Cardiac muscle cell (in vitro differentiated cells and primary cell): Measurements from ENCODE around the gene SMAD3. TPM values are rescaled to one million over a fixed set of nuclear protein-coding genes. Genes with fewer than 3 reads are reported as not detected.

ENCODE experiments used
- DNase-seq, 2 donors: peaks; one replicate each; pipeline versions ENCODE4 v3.0.0 to v3.0.0-alpha.2; 2010 to 2017; ENCODE audit warnings: low read depth in 1 of 2, low spot score in 1 of 2
- H3K27ac ChIP-seq: fragments of 200-600 bp; sonication (generic); 2 replicates; pipeline ENCODE4 v1.5.1; 2016
- H3K27me3 ChIP-seq: fragments of 200-600 bp; sonication (generic); 2 replicates; pipeline ENCODE4 v1.6.0; 2016; ENCODE audit warnings: control low read depth
- H3K36me3 ChIP-seq: fragments of 200-600 bp; sonication (generic); 2 replicates; pipeline ENCODE4 v1.5.1; 2016; ENCODE audit warnings: control low read depth
- H3K4me1 ChIP-seq: fragments of 200-600 bp; sonication (generic); 2 replicates; pipeline ENCODE4 v1.8.1; 2017; ENCODE audit warnings: low read depth, mild to moderate bottlenecking, mixed run types
- H3K4me3 ChIP-seq: fragments of 200-600 bp; sonication (generic); 2 replicates; pipeline ENCODE4 v1.5.1; 2016; ENCODE audit warnings: mild to moderate bottlenecking
- H3K9me3 ChIP-seq: fragments of 200-600 bp; sonication (generic); 2 replicates; pipeline ENCODE4 v1.5.1; 2017; ENCODE audit warnings: low read depth, mild to moderate bottlenecking, control low read depth
- CTCF ChIP-seq: IDR thresholded peaks from 2 replicates; pipeline ENCODE4 v1.5.1; 2012; ENCODE audit warnings: low read depth, mild to moderate bottlenecking, low read length
- polyA plus RNA-seq: library from polyadenylated mRNA; unstranded; fragments of >200 nt; fragmentation: Nextera tagmentation; extraction: Ambion mirVana; gene quantifications from 2 replicates; pipeline ENCODE4 v1.2.1, GENCODE V29; 2016
- total RNA-seq: library from RNA; depleted of rRNA; stranded (reverse); fragments of >200 nt; gene quantifications from 2 replicates; pipeline ENCODE4 v1.2.3, GENCODE V29; 2016

Gene SMAD3
- total and polyA plus RNA-seq, 2 experiments from 2014 or later: 16.3 to 29.2 TPM

DNA sequence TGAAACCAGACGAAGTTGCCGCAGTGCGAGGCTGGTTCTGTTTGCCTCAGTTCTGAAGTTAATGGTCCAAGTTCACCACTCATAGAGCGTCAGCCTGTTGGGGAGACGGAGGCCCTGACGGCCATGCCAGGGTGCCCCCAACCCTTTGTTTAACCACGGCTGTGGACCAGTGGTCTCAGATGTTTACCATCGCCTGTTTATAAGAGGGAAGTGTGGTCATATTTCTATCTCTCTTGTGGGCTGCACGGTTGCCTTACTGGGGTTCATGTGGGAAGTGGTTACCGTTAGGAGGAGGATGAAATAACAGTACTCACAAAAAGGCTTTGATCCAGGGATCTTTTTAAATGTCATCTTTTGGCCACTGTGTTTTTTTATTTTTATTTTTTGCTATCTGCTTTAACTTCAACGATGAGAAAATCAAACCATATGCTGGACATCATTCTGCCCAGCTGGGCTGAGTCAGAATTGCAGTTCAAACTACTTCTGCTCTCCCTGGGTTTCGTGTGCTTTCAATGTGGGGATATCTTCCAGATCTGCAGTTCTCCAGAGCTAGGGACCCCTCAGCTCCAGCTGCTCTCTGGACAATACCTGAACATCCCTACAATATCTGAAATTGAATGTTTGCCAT lies 17.8 kb downstream of the SMAD3 start:
- no peak for DNase-seq
- Histone ChIP-seq H3K4me3 (no peak overlapping the region), H3K4me1 (peaks cover 65% of the 10 kb centered on the region), H3K9me3 (no peaks in the 10 kb centered on the region), H3K27ac (no peak overlapping the region), H3K27me3 (no peaks in the 10 kb centered on the region), H3K36me3 (no peaks in the 10 kb centered on the region)
- TF ChIP-seq CTCF: no peak

- no peak for TF ChIP-seq CTCF
- Histone ChIP-seq H3K36me3 (no peaks in the 10 kb centered on the region), H3K4me3 (no peak overlapping the region), H3K9me3 (no peaks in the 10 kb centered on the region), H3K27me3 (no peaks in the 10 kb centered on the region), H3K27ac (no peak overlapping the region), H3K4me1 (peaks cover 75% of the 10 kb centered on the region)
- DNase-seq: no peak
Measured at GRCh38 chr15:67084561-67084960, 19.2 kb downstream of the SMAD3 start.

DNA sequence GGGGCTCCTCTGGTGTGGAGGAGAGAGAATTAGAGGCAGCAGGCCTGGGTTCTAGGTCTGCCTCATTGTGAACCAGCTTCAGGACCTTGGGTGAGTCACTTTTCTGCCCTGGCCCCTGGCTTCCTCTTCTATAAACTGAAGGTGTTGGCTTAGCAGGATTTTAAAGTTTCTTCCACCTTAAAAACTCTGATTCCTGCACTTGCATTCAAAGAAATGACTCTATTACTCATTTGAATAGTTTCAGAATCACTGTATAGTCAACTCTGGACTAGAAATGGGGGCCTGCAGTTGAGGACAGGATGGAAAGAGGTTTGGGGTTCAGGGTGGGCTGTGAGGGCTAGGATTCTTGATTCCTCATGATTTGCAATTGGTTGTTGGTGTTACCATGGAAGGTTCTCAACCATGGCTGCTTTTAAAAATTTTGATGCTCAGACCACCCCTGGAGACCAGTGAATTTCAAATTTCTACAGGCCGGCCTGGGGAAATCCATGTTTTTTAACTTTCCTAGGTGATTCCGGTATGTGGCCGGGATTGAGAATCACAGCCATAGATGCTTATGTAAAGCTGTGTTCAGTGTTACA lies 19.9 kb downstream of the SMAD3 start:
- peaks cover 80% of the 10 kb centered on the region for H3K4me1 ChIP-seq

GRCh38 chr15:67085818-67086636 lies 20.6 kb downstream of the SMAD3 start:
- peak in 1 of 2 donors; percentile 96 for DNase-seq
- Histone ChIP-seq H3K4me1 (peaks cover 80% of the 10 kb centered on the region), H3K36me3 (no peaks in the 10 kb centered on the region), H3K4me3 (no peak overlapping the region), H3K9me3 (no peaks in the 10 kb centered on the region), H3K27ac (peak overlapping the region; percentile 62), H3K27me3 (no peaks in the 10 kb centered on the region)
- TF ChIP-seq CTCF: no peak

More for the DNA sequence above, 19.9 kb downstream of the SMAD3 start:
- no peak overlapping the region for H3K4me3 ChIP-seq
- no peak for DNase-seq
- no peak for TF ChIP-seq CTCF
- H3K27ac ChIP-seq: no peak overlapping the region
- H3K27me3 ChIP-seq: no peaks in the 10 kb centered on the region
- no peaks in the 10 kb centered on the region for H3K9me3 ChIP-seq
- no peaks in the 10 kb centered on the region for H3K36me3 ChIP-seq

DNA sequence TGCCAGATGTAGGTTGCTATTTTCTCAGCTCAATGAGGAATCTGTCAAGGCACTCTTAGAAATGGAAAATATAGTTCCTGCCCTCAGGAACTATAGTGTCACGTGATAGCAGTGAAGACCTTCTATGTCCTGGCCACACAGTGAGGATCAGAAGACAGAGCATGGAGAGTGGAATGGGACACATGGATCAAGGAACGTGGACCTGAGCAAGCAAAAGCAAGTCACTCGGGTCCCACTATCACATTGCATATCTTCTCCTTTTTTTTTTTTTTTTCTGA lies 21.2 kb downstream of the SMAD3 start:
- H3K4me1 ChIP-seq: peaks cover 80% of the 10 kb centered on the region
- H3K27me3 ChIP-seq: no peaks in the 10 kb centered on the region
- H3K27ac ChIP-seq: peak overlapping the region; percentile 62
- no peak for TF ChIP-seq CTCF
- no peaks in the 10 kb centered on the region for H3K9me3 ChIP-seq
- no peaks in the 10 kb centered on the region for H3K36me3 ChIP-seq
- H3K4me3 ChIP-seq: no peak overlapping the region
- DNase-seq: no peak
